ENCODE results near the gene ETV5. TPM values are rescaled to one million over a fixed set of nuclear protein-coding genes. Genes with fewer than 3 reads are reported as not detected.

Gene ETV5
- total and polyA plus RNA-seq, 9 of the 15 experiments (the other 6 are each of a cell fraction or from before 2014, with no cell fraction given) = 9.2 to 25.9 (median 15.9) TPM

- TF ChIP-seq ATF4 (CRISPR knock-in tag; IDR thresholded peaks at IDR 0.05) = no peak
- TF ChIP-seq RHOXF2B (CRISPR knock-in tag; conservative IDR thresholded peaks at IDR 0.05) = no peak
- TF ChIP-seq KAT7 (CRISPR knock-in tag; IDR thresholded peaks at IDR 0.05; ENCODE audit: borderline replicate concordance) = no peak
- TF ChIP-seq REST (IDR thresholded peaks at IDR 0.05; ENCODE audit: borderline replicate concordance) = peak; percentile 36; the same call in 1 of the 2 replicates
- no peak for TF ChIP-seq REST (CRISPR knock-in tag; IDR thresholded peaks at IDR 0.05; ENCODE audit: low read depth)
- TF ChIP-seq ZBTB1 (CRISPR knock-in tag; IDR thresholded peaks at IDR 0.05; ENCODE audit: borderline replicate concordance, low read depth) = no peak
- 0 out of 2 replicates have a peak, but pooled peaks have one; percentile 15 for TF ChIP-seq SMC3 (conservative IDR thresholded peaks at IDR 0.05; ENCODE audit: insufficient read depth, low read depth, low read length)
- TF ChIP-seq ZNF175 (CRISPR knock-in tag; IDR thresholded peaks at IDR 0.05; ENCODE audit: low read depth) = no peak
- no peak for TF ChIP-seq MYNN (IDR thresholded peaks at IDR 0.05)
- TF ChIP-seq MYNN (CRISPR knock-in tag; IDR thresholded peaks at IDR 0.05) = no peak
- no peak for TF ChIP-seq TCF7L2 (IDR thresholded peaks at IDR 0.05; ENCODE audit: low read depth, low read length)
- TF ChIP-seq POLR2B (IDR thresholded peaks at IDR 0.05; ENCODE audit: low read depth, partially characterized antibody) = no peak
- no peak for TF ChIP-seq ZNF778 (CRISPR knock-in tag; IDR thresholded peaks at IDR 0.05)
- no peak for TF ChIP-seq HSF4 (CRISPR knock-in tag; IDR thresholded peaks at IDR 0.05; ENCODE audit: borderline replicate concordance)
- TF ChIP-seq PYGO2 (tag; IDR thresholded peaks at IDR 0.05) = no peak
- TF ChIP-seq HDGF (IDR thresholded peaks at IDR 0.05) = no peak
- no peak for TF ChIP-seq SNIP1 (IDR thresholded peaks at IDR 0.05; ENCODE audit: low read depth)
- TF ChIP-seq CTCF (IDR thresholded peaks at IDR 0.05 in 2 of 3, conservative IDR thresholded peaks at IDR 0.05 in 1 of 3; ENCODE audit: insufficient read depth in 2 of 3, low read depth in 1 of 3, low read length in 3 of 3) = peak; percentile 54 to 63 (median 58); a peak in 5 of 6 replicates
- TF ChIP-seq TBP (optimal IDR thresholded peaks at IDR 0.05; ENCODE audit: low read depth, low read length) = no peak
Observed at GRCh38 chr3:186002884-186003472, 105.9 kb downstream of the ETV5 start (continued).

Data from K562 (cell line).